Neural cell (in vitro differentiated cells): ENCODE results near the gene LIMCH1. TPM values are rescaled to one million over a fixed set of nuclear protein-coding genes. Genes with fewer than 3 reads are reported as not detected.

Experiments
- H2AFZ ChIP-seq: fragments of 200-600, 300-800 bp; sonication (generic), shearing (Covaris generic); 2 replicates; pipeline ENCODE4 v1.6.0; 2014; ENCODE audit warnings: low read depth, mild to moderate bottlenecking, antibody characterized with exemption, low read length, moderate library complexity
- H3F3A ChIP-seq: fragments of 200-600 bp; shearing (Covaris generic); 2 replicates; pipeline ENCODE4 v1.6.1; 2016; ENCODE audit warnings: mild to moderate bottlenecking, moderate library complexity, mixed read lengths, antibody characterized with exemption, low read length; ENCODE audit not compliant: insufficient read depth, poor library complexity, severe bottlenecking
- H3K27ac ChIP-seq: fragments of 200-600, 300-800 bp; sonication (generic), shearing (Covaris generic); 2 replicates; pipeline ENCODE4 v1.5.1; 2014; ENCODE audit warnings: mild to moderate bottlenecking, low read length, moderate library complexity
- H3K27me3 ChIP-seq: fragments of 300-800, 200-600 bp; sonication (generic), shearing (Covaris generic); 2 replicates; pipeline ENCODE4 v1.6.0; 2014; ENCODE audit warnings: mild to moderate bottlenecking, low read depth, low read length, moderate library complexity; ENCODE audit not compliant: insufficient read depth
- H3K36me3 ChIP-seq: fragments of 300-800, 200-600 bp; sonication (generic), shearing (Covaris generic); 2 replicates; pipeline ENCODE4 v1.5.1; 2014; ENCODE audit warnings: mild to moderate bottlenecking, antibody characterized with exemption, low read length, moderate library complexity; ENCODE audit not compliant: insufficient read depth
- H3K4me2 ChIP-seq: fragments of 300-800, 200-600 bp; sonication (generic), shearing (Covaris generic); 2 replicates; pipeline ENCODE4 v1.6.0; 2014; ENCODE audit warnings: mild to moderate bottlenecking, low read length
- H3K4me3 ChIP-seq: fragments of 300-800, 200-600 bp; sonication (generic), shearing (Covaris generic); 2 replicates; pipeline ENCODE4 v1.5.1; 2014; ENCODE audit warnings: mild to moderate bottlenecking, low read length, moderate library complexity
- H3K79me2 ChIP-seq: fragments of 200-600 bp; shearing (Covaris generic); replicated peaks from 2 replicates; pipeline ENCODE4 v1.6.0; 2014; ENCODE audit warnings: mild to moderate bottlenecking, low read length, moderate library complexity; ENCODE audit not compliant: insufficient read depth
- H3K9ac ChIP-seq: fragments of 300-800, 200-600 bp; sonication (generic), shearing (Covaris generic); 2 replicates; pipeline ENCODE4 v1.6.1; 2016; ENCODE audit warnings: mild to moderate bottlenecking, low read length, mixed read lengths
- H3K9me2 ChIP-seq: fragments of 200-600 bp; shearing (Covaris generic); 2 replicates; pipeline ENCODE4 v1.6.1; 2016; ENCODE audit warnings: mild to moderate bottlenecking, low read length, mixed read lengths; ENCODE audit not compliant: insufficient read depth
- H3K9me3 ChIP-seq: fragments of 200-600, 300-800 bp; sonication (generic), shearing (Covaris generic); 2 replicates; pipeline ENCODE4 v1.6.1; 2016; ENCODE audit warnings: mild to moderate bottlenecking, mixed run types, low read length, moderate library complexity, mixed read lengths
- H4K20me1 ChIP-seq: fragments of 200-600 bp; shearing (Covaris generic); 2 replicates; pipeline ENCODE4 v1.6.1; 2016; ENCODE audit warnings: mild to moderate bottlenecking, mixed run types; ENCODE audit not compliant: insufficient read depth
- CTCF ChIP-seq: fragments of 450-650 bp; IDR thresholded peaks from 2 replicates; pipeline ENCODE4 v1.5.1; 2014; ENCODE audit warnings: antibody characterized with exemption, mild to moderate bottlenecking, moderate library complexity; ENCODE audit not compliant: poor library complexity, severe bottlenecking
- EP300 ChIP-seq: fragments of 450-650 bp; conservative IDR thresholded peaks from 2 replicates; pipeline ENCODE4 v1.6.1; 2014; ENCODE audit warnings: antibody characterized with exemption, mild to moderate bottlenecking, moderate library complexity; ENCODE audit not compliant: poor library complexity, severe bottlenecking
- EZH2 ChIP-seq: fragments of 200-600, 300-800 bp; shearing (Covaris generic), sonication (generic); IDR thresholded peaks from 2 replicates; pipeline ENCODE4 v1.6.1; 2014; ENCODE audit warnings: antibody characterized with exemption, low read length, borderline replicate concordance, mild to moderate bottlenecking; ENCODE audit not compliant: insufficient read depth, poor library complexity, severe bottlenecking
- MXI1 ChIP-seq: fragments of 450-650 bp; conservative IDR thresholded peaks from 2 replicates; pipeline ENCODE4 v1.6.1; 2014; ENCODE audit warnings: antibody characterized with exemption, mild to moderate bottlenecking; ENCODE audit not compliant: poor library complexity, severe bottlenecking
- POLR2AphosphoS5 ChIP-seq: IDR thresholded peaks from 2 replicates; pipeline ENCODE4 v1.6.1; 2012
- RAD21 ChIP-seq: fragments of 450-650 bp; conservative IDR thresholded peaks from 2 replicates; pipeline ENCODE4 v1.6.1; 2014; ENCODE audit warnings: antibody characterized with exemption, mild to moderate bottlenecking, moderate library complexity
- REST ChIP-seq: IDR thresholded peaks from 2 replicates; pipeline ENCODE4 v1.6.1; 2012; ENCODE audit warnings: borderline replicate concordance
- SMC3 ChIP-seq: fragments of 450-650 bp; conservative IDR thresholded peaks from 2 replicates; pipeline ENCODE4 v1.6.1; 2014; ENCODE audit warnings: antibody characterized with exemption, mild to moderate bottlenecking, moderate library complexity; ENCODE audit not compliant: poor library complexity
- TAF1 ChIP-seq: IDR thresholded peaks from 2 replicates; pipeline ENCODE4 v1.6.1; 2012; ENCODE audit warnings: low read depth
- polyA plus RNA-seq: library from polyadenylated mRNA; depleted of rRNA; stranded (reverse); fragments of >200 nt; gene quantifications from 2 replicates; pipeline ENCODE4 v1.2.3, GENCODE V29; 2014

The LIMCH1 gene
- polyA plus RNA-seq, 1 donor from 2014 or later: 9.1 TPM

- TF ChIP-seq MXI1 (no peak), SMC3 (no peak), POLR2AphosphoS5 (no peak), REST (no peak), TAF1 (no peak), EZH2 (no peak), RAD21 (no peak), CTCF (no peak), EP300 (no peak)
- H2AFZ ChIP-seq: no peak overlapping the region
- no peak overlapping the region for H3K4me2 ChIP-seq
- no peaks in the 10 kb centered on the region for H3K9me2 ChIP-seq
- H3K4me3 ChIP-seq: no peak overlapping the region
- H3F3A ChIP-seq: no peaks in the 10 kb centered on the region
- no peaks in the 10 kb centered on the region for H3K36me3 ChIP-seq
- no peak overlapping the region for H3K27ac ChIP-seq
- no peaks in the 10 kb centered on the region for H4K20me1 ChIP-seq
- H3K79me2 ChIP-seq: no peaks in the 10 kb centered on the region
- H3K9me3 ChIP-seq: no peaks in the 10 kb centered on the region
- no peak overlapping the region for H3K9ac ChIP-seq
- no peaks in the 10 kb centered on the region for H3K27me3 ChIP-seq
Observed at GRCh38 chr4:41510179-41510578, 27.8 kb upstream of the LIMCH1 start.

GRCh38 chr4:41512136-41512535 is 25.8 kb upstream of the LIMCH1 start:
- H3K9me2 ChIP-seq: no peaks in the 10 kb centered on the region
- TF ChIP-seq POLR2AphosphoS5: no peak
- TF ChIP-seq CTCF: no peak
- no peak for TF ChIP-seq EZH2
- TF ChIP-seq REST: no peak
- no peak for TF ChIP-seq MXI1
- no peak for TF ChIP-seq EP300
- no peak for TF ChIP-seq SMC3
- TF ChIP-seq RAD21: no peak
- no peak for TF ChIP-seq TAF1
- no peak overlapping the region for H3K4me2 ChIP-seq
- no peak overlapping the region for H3K4me3 ChIP-seq
- H3K27ac ChIP-seq: no peak overlapping the region
- H3K27me3 ChIP-seq: no peaks in the 10 kb centered on the region
- no peaks in the 10 kb centered on the region for H3F3A ChIP-seq
- no peaks in the 10 kb centered on the region for H3K36me3 ChIP-seq
- no peak overlapping the region for H2AFZ ChIP-seq
- no peaks in the 10 kb centered on the region for H3K9me3 ChIP-seq
- no peaks in the 10 kb centered on the region for H3K79me2 ChIP-seq
- no peaks in the 10 kb centered on the region for H4K20me1 ChIP-seq
- H3K9ac ChIP-seq: no peak overlapping the region
